ENCODE results near the gene ANKRD62.
"Not testable (repeated sequence)": the region's sequence is repeated elsewhere in the genome, so short reads cannot be mapped to it uniquely, and the experiment has no call there.

- not testable (repeated sequence) for TF ChIP-seq CTCF (IDR thresholded peaks at IDR 0.05; ENCODE audit: low read depth, low read length); EZH2phosphoT487 (IDR thresholded peaks at IDR 0.05; ENCODE audit: low read depth)
These were observed 34.0 kb downstream of the ANKRD62 start for GRCh38 chr18:12127647-12128046.

Measured in OCI-LY3 (cell line).